CD4-positive, alpha-beta T cell treated with Interleukin-4 for 1 hour (primary cell): Measurements from ENCODE around the gene MUC13.

Experiments used
- DNase-seq, 2 donors: peaks; one replicate each; pipeline ENCODE4 v3.0.0-alpha.2; 2020 to 2022

The MUC13 gene

GRCh38 chr3:124861041-124861440 lies 73.5 kb downstream of the MUC13 start:
- no peak for DNase-seq

GRCh38 chr3:124860599-124860998 lies 74.0 kb downstream of the MUC13 start:
- DNase-seq, result no peak

GRCh38 chr3:124859025-124859424 lies 75.5 kb downstream of the MUC13 start:
- DNase-seq, result no peak

GRCh38 chr3:124858275-124858674 lies 76.3 kb downstream of the MUC13 start:
- no peak for DNase-seq

GRCh38 chr3:124856677-124857076 lies 77.9 kb downstream of the MUC13 start:
- DNase-seq, result no peak
